ES-I3 (cell line): ENCODE results near the gene LAPTM5.

Experiments used
- H3K36me3 ChIP-seq: 2 replicates; pipeline ENCODE4 v1.6.1; 2013; ENCODE audit warnings: mild to moderate bottlenecking, low read length, control low read depth, moderate library complexity; ENCODE audit not compliant: insufficient read depth
- H3K4me1 ChIP-seq: 2 replicates; pipeline ENCODE4 v1.6.1; 2013; ENCODE audit warnings: mild to moderate bottlenecking, control low read depth, low read length; ENCODE audit not compliant: insufficient read depth
- H3K9ac ChIP-seq: 2 replicates; pipeline ENCODE4 v1.6.1; 2013; ENCODE audit warnings: low read depth, mild to moderate bottlenecking, low read length, moderate library complexity
- H3K9me3 ChIP-seq: 2 replicates; pipeline ENCODE4 v1.6.1; 2013; ENCODE audit warnings: mild to moderate bottlenecking, low read length, moderate library complexity; ENCODE audit not compliant: control insufficient read depth, insufficient read depth

The LAPTM5 gene

GRCh38 chr1:30741239-30741894 is 16.2 kb downstream of the LAPTM5 start:
- no peaks in the 10 kb centered on the region for H3K36me3 ChIP-seq
- H3K4me1 ChIP-seq = peaks cover 17% of the 10 kb centered on the region; the same call in 1 of the 2 replicates
- no peak overlapping the region for H3K9ac ChIP-seq
- H3K9me3 ChIP-seq = no peaks in the 10 kb centered on the region

- H3K4me1 ChIP-seq = peaks cover 17% of the 10 kb centered on the region; the same call in 1 of the 2 replicates
- H3K36me3 ChIP-seq = no peaks in the 10 kb centered on the region
- H3K9ac ChIP-seq = no peak overlapping the region
- no peaks in the 10 kb centered on the region for H3K9me3 ChIP-seq
Measured at GRCh38 chr1:30740251-30741238, 17.0 kb downstream of the LAPTM5 start.

- peaks cover 17% of the 10 kb centered on the region; the same call in 1 of the 2 replicates for H3K4me1 ChIP-seq
- no peak overlapping the region for H3K9ac ChIP-seq
- H3K9me3 ChIP-seq = no peaks in the 10 kb centered on the region
- no peaks in the 10 kb centered on the region for H3K36me3 ChIP-seq
Measured at GRCh38 chr1:30739601-30740000, 18.0 kb downstream of the LAPTM5 start.

GRCh38 chr1:30738715-30739559 is 18.6 kb downstream of the LAPTM5 start:
- H3K9me3 ChIP-seq = no peaks in the 10 kb centered on the region
- H3K4me1 ChIP-seq = peaks cover 18% of the 10 kb centered on the region; the same call in 1 of the 2 replicates
- no peak overlapping the region for H3K9ac ChIP-seq
- no peaks in the 10 kb centered on the region for H3K36me3 ChIP-seq

- H3K36me3 ChIP-seq = no peaks in the 10 kb centered on the region
- H3K9me3 ChIP-seq = no peaks in the 10 kb centered on the region
- H3K9ac ChIP-seq = no peak overlapping the region
- peaks cover 25% of the 10 kb centered on the region for H3K4me1 ChIP-seq
Measured at GRCh38 chr1:30738040-30738714, 19.4 kb downstream of the LAPTM5 start.

- no peaks in the 10 kb centered on the region for H3K36me3 ChIP-seq
- H3K4me1 ChIP-seq = peaks cover 32% of the 10 kb centered on the region
- H3K9ac ChIP-seq = no peak overlapping the region
- no peaks in the 10 kb centered on the region for H3K9me3 ChIP-seq
Measured at GRCh38 chr1:30737357-30738039, 20.1 kb downstream of the LAPTM5 start.

- H3K4me1 ChIP-seq = peaks cover 24% of the 10 kb centered on the region
- H3K9ac ChIP-seq = no peak overlapping the region
Measured at GRCh38 chr1:30735668-30736498, 21.7 kb downstream of the LAPTM5 start.

GRCh38 chr1:30735124-30735523 is 22.4 kb downstream of the LAPTM5 start:
- H3K9me3 ChIP-seq = no peaks in the 10 kb centered on the region
- H3K4me1 ChIP-seq = peaks cover 18% of the 10 kb centered on the region
- no peak overlapping the region for H3K9ac ChIP-seq
- no peaks in the 10 kb centered on the region for H3K36me3 ChIP-seq

More at GRCh38 chr1:30735668-30736498, 21.7 kb downstream of the LAPTM5 start:
- Histone ChIP-seq H3K36me3 (no peaks in the 10 kb centered on the region), H3K9me3 (no peaks in the 10 kb centered on the region)

GRCh38 chr1:30734580-30734979 is 23.0 kb downstream of the LAPTM5 start:
- Histone ChIP-seq H3K4me1 (peaks cover 18% of the 10 kb centered on the region), H3K9ac (no peak overlapping the region), H3K9me3 (no peaks in the 10 kb centered on the region), H3K36me3 (no peaks in the 10 kb centered on the region)

GRCh38 chr1:30734106-30734505 is 23.5 kb downstream of the LAPTM5 start:
- H3K9ac ChIP-seq = no peak overlapping the region
- peaks cover 18% of the 10 kb centered on the region for H3K4me1 ChIP-seq
- H3K9me3 ChIP-seq = no peaks in the 10 kb centered on the region
- no peaks in the 10 kb centered on the region for H3K36me3 ChIP-seq

GRCh38 chr1:30733493-30733892 is 24.1 kb downstream of the LAPTM5 start:
- Histone ChIP-seq H3K4me1 (peaks cover 23% of the 10 kb centered on the region), H3K9me3 (no peaks in the 10 kb centered on the region), H3K9ac (no peak overlapping the region), H3K36me3 (no peaks in the 10 kb centered on the region)

GRCh38 chr1:30732277-30732996 is 25.1 kb downstream of the LAPTM5 start:
- Histone ChIP-seq H3K4me1 (peaks cover 34% of the 10 kb centered on the region), H3K9me3 (no peaks in the 10 kb centered on the region), H3K9ac (no peak overlapping the region), H3K36me3 (no peaks in the 10 kb centered on the region)
